ENCODE results near the gene TMOD4. TPM values are rescaled to one million over a fixed set of nuclear protein-coding genes. Genes with fewer than 3 reads are reported as not detected.

TMOD4 gene
- total and polyA plus RNA-seq, 2 of the 13 experiments (the other 11 are each of a cell fraction or from before 2014, with no cell fraction given): 0.66 TPM; not detected in 1

DNA sequence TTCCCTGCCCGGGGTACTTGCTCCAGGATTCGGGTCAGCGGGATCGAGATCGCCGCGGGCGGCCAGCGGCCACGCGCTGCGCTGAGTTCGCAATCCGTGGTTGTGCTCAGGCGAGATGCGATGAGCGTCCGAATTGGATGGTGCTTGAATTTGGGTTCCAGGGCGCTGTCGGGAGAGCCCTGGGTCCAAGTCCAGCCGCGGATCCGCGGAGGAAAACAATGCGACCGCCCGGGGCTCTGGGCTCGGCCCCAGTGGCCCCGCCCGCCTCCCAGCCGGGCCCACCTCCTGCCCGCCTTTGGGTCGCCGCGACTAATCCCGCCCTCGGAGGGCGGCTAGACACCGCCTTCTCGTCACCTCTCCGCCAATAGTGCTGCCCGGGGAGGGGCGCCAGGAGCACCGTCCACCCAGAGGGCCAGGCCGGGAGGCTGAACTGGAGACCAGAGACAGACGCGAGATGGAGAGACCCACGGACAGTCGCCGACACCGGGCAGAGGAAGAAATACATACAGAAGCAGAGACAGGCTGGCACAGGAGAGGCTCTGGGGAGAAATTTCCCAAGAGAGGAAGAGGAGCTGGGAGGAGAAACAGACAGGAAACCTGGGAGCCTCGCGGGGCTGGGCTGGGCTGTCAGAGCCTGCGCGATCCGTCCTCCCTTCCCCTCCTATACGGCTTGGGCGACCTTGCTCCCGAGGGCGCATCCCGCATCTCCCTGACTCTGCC lies 29.2 kb downstream of the TMOD4 start, which contains the start of gene SEMA6C (continued):
- TF ChIP-seq ZNF12 (CRISPR knock-in tag; IDR thresholded peaks at IDR 0.05) (no peak), CCAR2 (optimal IDR thresholded peaks at IDR 0.05; ENCODE audit: low read depth, low read length) (no peak), FOXP1 (IDR thresholded peaks at IDR 0.05) (no peak), FOXP1 (CRISPR knock-in tag; IDR thresholded peaks at IDR 0.05) (no peak), MEIS1 (CRISPR knock-in tag; IDR thresholded peaks at IDR 0.05; ENCODE audit: borderline replicate concordance) (0 out of 2 replicates have a peak, but pooled peaks have one; percentile 12), IRF2 (CRISPR knock-in tag; IDR thresholded peaks at IDR 0.05) (peak; percentile 41), ZNF616 (CRISPR knock-in tag; IDR thresholded peaks at IDR 0.05; ENCODE audit: low read depth) (no peak), ZNF747 (CRISPR knock-in tag; IDR thresholded peaks at IDR 0.05; ENCODE audit: borderline replicate concordance) (peak; percentile 84; the same call in 1 of the 2 replicates), ZNF205 (CRISPR knock-in tag; IDR thresholded peaks at IDR 0.05) (no peak), ZNF775 (CRISPR knock-in tag; IDR thresholded peaks at IDR 0.05; ENCODE audit: borderline replicate concordance) (no peak), MAF1 (CRISPR knock-in tag; IDR thresholded peaks at IDR 0.05; ENCODE audit: borderline replicate concordance) (0 out of 2 replicates have a peak, but pooled peaks have one; percentile 27), ZSCAN12 (CRISPR knock-in tag; IDR thresholded peaks at IDR 0.05) (no peak), ZNF607 (CRISPR knock-in tag; IDR thresholded peaks at IDR 0.05; ENCODE audit: borderline replicate concordance) (peak; percentile 91; the same call in 1 of the 2 replicates), ZNF143 (CRISPR knock-in tag; IDR thresholded peaks at IDR 0.05) (no peak), ZNF343 (CRISPR knock-in tag; IDR thresholded peaks at IDR 0.05) (peak; percentile 41; the same call in 1 of the 2 replicates), ZNF552 (CRISPR knock-in tag; IDR thresholded peaks at IDR 0.05; ENCODE audit: borderline replicate concordance) (no peak), AKAP8 (CRISPR knock-in tag; IDR thresholded peaks at IDR 0.05) (0 out of 2 replicates have a peak, but pooled peaks have one; percentile 23), ZNF589 (CRISPR knock-in tag; conservative IDR thresholded peaks at IDR 0.05) (no peak), ZNF24 (IDR thresholded peaks at IDR 0.05) (no peak), RFX1 (IDR thresholded peaks at IDR 0.05) (no peak), NRL (CRISPR knock-in tag; IDR thresholded peaks at IDR 0.05; ENCODE audit: borderline replicate concordance) (peak; percentile 67), ZNF761 (CRISPR knock-in tag; conservative IDR thresholded peaks at IDR 0.05) (no peak; the same call in 1 of the 2 replicates), ZNF746 (CRISPR knock-in tag; IDR thresholded peaks at IDR 0.05) (peak; percentile 23; the same call in 1 of the 2 replicates)
- TF ChIP-seq, protein P1, sequence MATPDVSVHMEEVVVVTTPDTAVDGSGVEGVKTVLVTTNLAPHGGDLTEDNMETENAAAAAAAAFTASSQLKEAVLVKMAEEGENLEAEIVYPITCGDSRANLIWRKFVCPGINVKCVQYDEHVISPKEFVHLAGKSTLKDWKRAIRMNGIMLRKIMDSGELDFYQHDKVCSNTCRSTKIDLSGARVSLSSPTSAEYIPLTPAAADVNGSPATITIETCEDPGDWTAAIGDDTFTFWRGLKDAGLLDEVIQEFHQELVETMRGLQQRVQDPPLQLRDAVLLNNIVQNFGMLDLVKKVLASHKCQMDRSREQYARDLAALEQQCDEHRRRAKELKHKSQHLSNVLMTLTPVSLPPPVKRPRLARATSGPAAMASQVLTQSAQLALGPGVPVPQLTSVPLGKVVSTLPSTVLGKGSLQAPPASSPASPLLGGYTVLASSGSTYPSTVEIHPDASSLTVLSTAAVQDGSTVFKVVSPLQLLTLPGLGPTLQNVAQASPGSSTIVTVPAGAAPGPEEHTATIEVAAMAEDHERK (CRISPR knock-in tag; IDR thresholded peaks at IDR 0.05; ENCODE audit: low read depth): no peak
- TF ChIP-seq, protein P2, sequence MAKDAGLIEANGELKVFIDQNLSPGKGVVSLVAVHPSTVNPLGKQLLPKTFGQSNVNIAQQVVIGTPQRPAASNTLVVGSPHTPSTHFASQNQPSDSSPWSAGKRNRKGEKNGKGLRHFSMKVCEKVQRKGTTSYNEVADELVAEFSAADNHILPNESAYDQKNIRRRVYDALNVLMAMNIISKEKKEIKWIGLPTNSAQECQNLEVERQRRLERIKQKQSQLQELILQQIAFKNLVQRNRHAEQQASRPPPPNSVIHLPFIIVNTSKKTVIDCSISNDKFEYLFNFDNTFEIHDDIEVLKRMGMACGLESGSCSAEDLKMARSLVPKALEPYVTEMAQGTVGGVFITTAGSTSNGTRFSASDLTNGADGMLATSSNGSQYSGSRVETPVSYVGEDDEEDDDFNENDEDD (CRISPR knock-in tag; IDR thresholded peaks at IDR 0.05; ENCODE audit: borderline replicate concordance): no peak; the same call in 1 of the 2 replicates
- TF ChIP-seq, protein P3, sequence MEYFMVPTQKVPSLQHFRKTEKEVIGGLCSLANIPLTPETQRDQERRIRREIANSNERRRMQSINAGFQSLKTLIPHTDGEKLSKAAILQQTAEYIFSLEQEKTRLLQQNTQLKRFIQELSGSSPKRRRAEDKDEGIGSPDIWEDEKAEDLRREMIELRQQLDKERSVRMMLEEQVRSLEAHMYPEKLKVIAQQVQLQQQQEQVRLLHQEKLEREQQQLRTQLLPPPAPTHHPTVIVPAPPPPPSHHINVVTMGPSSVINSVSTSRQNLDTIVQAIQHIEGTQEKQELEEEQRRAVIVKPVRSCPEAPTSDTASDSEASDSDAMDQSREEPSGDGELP (IDR thresholded peaks at IDR 0.05; ENCODE audit: borderline replicate concordance, low read depth): peak; percentile 8; the same call in 1 of the 2 replicates
- TF ChIP-seq, protein P4, sequence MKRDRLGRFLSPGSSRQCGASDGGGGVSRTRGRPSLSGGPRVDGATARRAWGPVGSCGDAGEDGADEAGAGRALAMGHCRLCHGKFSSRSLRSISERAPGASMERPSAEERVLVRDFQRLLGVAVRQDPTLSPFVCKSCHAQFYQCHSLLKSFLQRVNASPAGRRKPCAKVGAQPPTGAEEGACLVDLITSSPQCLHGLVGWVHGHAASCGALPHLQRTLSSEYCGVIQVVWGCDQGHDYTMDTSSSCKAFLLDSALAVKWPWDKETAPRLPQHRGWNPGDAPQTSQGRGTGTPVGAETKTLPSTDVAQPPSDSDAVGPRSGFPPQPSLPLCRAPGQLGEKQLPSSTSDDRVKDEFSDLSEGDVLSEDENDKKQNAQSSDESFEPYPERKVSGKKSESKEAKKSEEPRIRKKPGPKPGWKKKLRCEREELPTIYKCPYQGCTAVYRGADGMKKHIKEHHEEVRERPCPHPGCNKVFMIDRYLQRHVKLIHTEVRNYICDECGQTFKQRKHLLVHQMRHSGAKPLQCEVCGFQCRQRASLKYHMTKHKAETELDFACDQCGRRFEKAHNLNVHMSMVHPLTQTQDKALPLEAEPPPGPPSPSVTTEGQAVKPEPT (CRISPR knock-in tag; IDR thresholded peaks at IDR 0.05; ENCODE audit: low read depth): 0 out of 2 replicates have a peak, but pooled peaks have one; percentile 42

Data from HepG2 (cell line).